ENCODE measurements around the gene PTPRK. TPM values are rescaled to one million over a fixed set of nuclear protein-coding genes. Genes with fewer than 3 reads are reported as not detected.

The PTPRK gene
- total and polyA plus RNA-seq, 4 experiments from 2014 or later: 0.47 to 1.5 (median 0.61) TPM; not detected in 1

GRCh38 chr6:128310451-128310850, 209.9 kb downstream of the PTPRK start:
- Histone ChIP-seq H3K27ac (ENCODE audit: low read depth, low read length) (no peak overlapping the region), H3K4me1 (ENCODE audit: insufficient read depth, low read length) (no peaks in the 10 kb centered on the region), H3K4me3 (ENCODE audit: low read length in 2 of 2) (no peak overlapping the region), H3K27me3 (ENCODE audit: insufficient read depth, low read length) (no peaks in the 10 kb centered on the region), H3K36me3 (ENCODE audit: insufficient read depth, low read length) (no peaks in the 10 kb centered on the region), H3K9me3 (ENCODE audit: control insufficient read depth in 1 of 2, low read length in 2 of 2) (no peaks in the 10 kb centered on the region)
- ChIA-PET CTCF (ENCODE audit: partially characterized antibody) (no interaction called here), POLR2A (ENCODE audit: partially characterized antibody) (no interaction called here)
- no peaks in the 10 kb centered on the region for H3K36me3 Mint-ChIP-seq
- no peaks in the 10 kb centered on the region for H3K4me1 Mint-ChIP-seq
- no peak overlapping the region for H3K4me3 Mint-ChIP-seq
- no peaks in the 10 kb centered on the region for H3K9me3 Mint-ChIP-seq
- no peak overlapping the region for H3K27ac Mint-ChIP-seq
- no peaks in the 10 kb centered on the region for H3K27me3 Mint-ChIP-seq
- intact Hi-C loops (cut with micrococcal nuclease): no loop called here
- no peak for DNase-seq

DNA sequence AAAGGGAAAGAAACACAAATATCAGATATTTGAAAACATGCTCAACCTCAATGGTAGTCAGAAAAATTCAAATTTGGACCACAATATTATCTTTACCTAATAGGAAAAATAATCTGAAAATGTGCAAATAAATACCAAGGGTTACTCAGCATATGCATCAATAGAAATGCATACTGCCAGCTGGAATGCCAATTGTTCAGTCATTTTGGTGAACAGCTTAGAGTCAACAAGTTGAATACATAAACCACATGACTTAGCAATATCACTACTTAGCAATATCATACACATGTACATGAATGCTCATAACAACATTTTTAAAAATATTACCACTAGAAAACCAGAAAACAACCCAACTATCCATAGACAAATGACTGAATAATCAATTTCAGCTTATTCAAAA, 212.7 kb downstream of the PTPRK start:
- Mint-ChIP-seq H3K36me3 (no peaks in the 10 kb centered on the region), H3K27me3 (no peaks in the 10 kb centered on the region), H3K27ac (no peak overlapping the region), H3K4me3 (no peak overlapping the region), H3K4me1 (no peaks in the 10 kb centered on the region), H3K9me3 (no peaks in the 10 kb centered on the region)
- CTCF ChIA-PET (ENCODE audit: partially characterized antibody): no interaction called here
- H3K27me3 ChIP-seq (ENCODE audit: insufficient read depth, low read length): no peaks in the 10 kb centered on the region
- H3K4me3 ChIP-seq (ENCODE audit: low read length in 2 of 2): no peak overlapping the region
- no peak for DNase-seq
- H3K4me1 ChIP-seq (ENCODE audit: insufficient read depth, low read length): no peaks in the 10 kb centered on the region
- no peaks in the 10 kb centered on the region for H3K36me3 ChIP-seq (ENCODE audit: insufficient read depth, low read length)
- no peak overlapping the region for H3K27ac ChIP-seq (ENCODE audit: low read depth, low read length)
- intact Hi-C loops (cut with micrococcal nuclease): no loop called here
- POLR2A ChIA-PET (ENCODE audit: partially characterized antibody): no interaction called here
- no peaks in the 10 kb centered on the region for H3K9me3 ChIP-seq (ENCODE audit: control insufficient read depth in 1 of 2, low read length in 2 of 2)

GRCh38 chr6:128305976-128306375, 214.4 kb downstream of the PTPRK start:
- Histone ChIP-seq H3K4me1 (ENCODE audit: insufficient read depth, low read length) (no peaks in the 10 kb centered on the region), H3K27ac (ENCODE audit: low read depth, low read length) (no peak overlapping the region), H3K27me3 (ENCODE audit: insufficient read depth, low read length) (no peaks in the 10 kb centered on the region), H3K36me3 (ENCODE audit: insufficient read depth, low read length) (no peaks in the 10 kb centered on the region), H3K9me3 (ENCODE audit: control insufficient read depth in 1 of 2, low read length in 2 of 2) (no peaks in the 10 kb centered on the region), H3K4me3 (ENCODE audit: low read length in 2 of 2) (no peak overlapping the region)
- no peak overlapping the region for H3K4me3 Mint-ChIP-seq
- no peak overlapping the region for H3K27ac Mint-ChIP-seq
- H3K9me3 Mint-ChIP-seq: no peaks in the 10 kb centered on the region
- no peak for DNase-seq
- CTCF ChIA-PET (ENCODE audit: partially characterized antibody): no interaction called here
- H3K27me3 Mint-ChIP-seq: no peaks in the 10 kb centered on the region
- intact Hi-C loops (cut with micrococcal nuclease): no loop called here
- H3K36me3 Mint-ChIP-seq: no peaks in the 10 kb centered on the region
- POLR2A ChIA-PET (ENCODE audit: partially characterized antibody): no interaction called here
- H3K4me1 Mint-ChIP-seq: no peaks in the 10 kb centered on the region

DNA sequence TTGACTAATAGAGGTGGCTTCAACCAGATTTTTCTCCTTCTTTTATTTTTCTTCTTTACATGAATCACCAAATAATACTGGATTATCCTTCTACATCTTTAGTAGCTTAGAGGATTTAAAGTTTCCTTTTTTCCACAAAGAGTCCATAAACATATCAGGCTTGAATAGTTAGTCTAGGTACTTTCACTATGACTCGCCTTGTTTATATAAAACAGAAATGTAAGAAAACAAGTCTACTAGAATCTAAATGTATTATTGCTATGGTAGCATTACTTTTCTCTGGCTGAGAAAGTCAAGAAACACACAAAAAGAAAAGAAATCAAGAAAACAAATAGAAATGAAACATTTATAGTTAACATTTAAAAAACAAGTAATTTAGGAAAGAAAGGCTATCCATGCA, 215.2 kb downstream of the PTPRK start:
- Histone ChIP-seq H3K4me1 (ENCODE audit: insufficient read depth, low read length) (no peaks in the 10 kb centered on the region), H3K9me3 (ENCODE audit: control insufficient read depth in 1 of 2, low read length in 2 of 2) (no peaks in the 10 kb centered on the region), H3K27me3 (ENCODE audit: insufficient read depth, low read length) (no peaks in the 10 kb centered on the region), H3K36me3 (ENCODE audit: insufficient read depth, low read length) (no peaks in the 10 kb centered on the region), H3K27ac (ENCODE audit: low read depth, low read length) (no peak overlapping the region), H3K4me3 (ENCODE audit: low read length in 2 of 2) (no peak overlapping the region)
- POLR2A ChIA-PET (ENCODE audit: partially characterized antibody): no interaction called here
- DNase-seq: no peak
- H3K4me3 Mint-ChIP-seq: no peak overlapping the region
- H3K27ac Mint-ChIP-seq: no peak overlapping the region
- no peaks in the 10 kb centered on the region for H3K27me3 Mint-ChIP-seq
- no peaks in the 10 kb centered on the region for H3K9me3 Mint-ChIP-seq
- CTCF ChIA-PET (ENCODE audit: partially characterized antibody): no interaction called here
- no peaks in the 10 kb centered on the region for H3K36me3 Mint-ChIP-seq
- H3K4me1 Mint-ChIP-seq: no peaks in the 10 kb centered on the region
- intact Hi-C loops (cut with micrococcal nuclease): no loop called here

- peaks cover 0 to 3% (median 0%) of the 10 kb centered on the region in 8 donors for H3K9me3 Mint-ChIP-seq
- Histone ChIP-seq H3K4me1 (ENCODE audit: insufficient read depth, low read length) (no peaks in the 10 kb centered on the region), H3K9me3 (ENCODE audit: control insufficient read depth in 1 of 2, low read length in 2 of 2) (no peaks in the 10 kb centered on the region), H3K4me3 (ENCODE audit: low read length in 2 of 2) (no peak overlapping the region), H3K27ac (ENCODE audit: low read depth, low read length) (no peak overlapping the region), H3K27me3 (ENCODE audit: insufficient read depth, low read length) (no peaks in the 10 kb centered on the region), H3K36me3 (ENCODE audit: insufficient read depth, low read length) (no peaks in the 10 kb centered on the region)
- intact Hi-C loops (cut with micrococcal nuclease): no loop called here
- no peak overlapping the region for H3K27ac Mint-ChIP-seq
- no peak overlapping the region for H3K4me3 Mint-ChIP-seq
- CTCF ChIA-PET (ENCODE audit: partially characterized antibody): no interaction called here
- H3K27me3 Mint-ChIP-seq: no peaks in the 10 kb centered on the region
- DNase-seq: no peak
- POLR2A ChIA-PET (ENCODE audit: partially characterized antibody): no interaction called here
- H3K4me1 Mint-ChIP-seq: no peaks in the 10 kb centered on the region
- H3K36me3 Mint-ChIP-seq: no peaks in the 10 kb centered on the region
Measured at GRCh38 chr6:128303870-128304269, 216.5 kb downstream of the PTPRK start.

DNA sequence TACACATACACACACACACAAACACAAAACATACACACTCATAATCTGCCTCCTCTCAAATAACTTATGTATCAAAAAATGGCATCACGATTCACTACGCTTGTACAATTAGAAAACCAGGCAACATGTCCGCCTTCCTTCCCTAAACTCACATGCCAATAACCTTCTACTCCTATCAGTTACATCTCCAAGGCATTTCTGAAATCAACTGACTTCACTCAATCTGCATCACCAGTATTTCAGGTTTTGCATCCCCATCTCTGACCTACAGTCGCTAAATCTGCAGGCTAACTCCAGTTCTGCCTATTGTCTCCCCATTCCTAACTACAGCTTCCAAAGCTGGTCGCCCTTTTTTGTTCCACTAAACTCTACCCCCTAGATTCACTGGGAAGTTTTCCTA, 217.5 kb downstream of the PTPRK start:
- no peak overlapping the region for H3K27ac Mint-ChIP-seq

DNA sequence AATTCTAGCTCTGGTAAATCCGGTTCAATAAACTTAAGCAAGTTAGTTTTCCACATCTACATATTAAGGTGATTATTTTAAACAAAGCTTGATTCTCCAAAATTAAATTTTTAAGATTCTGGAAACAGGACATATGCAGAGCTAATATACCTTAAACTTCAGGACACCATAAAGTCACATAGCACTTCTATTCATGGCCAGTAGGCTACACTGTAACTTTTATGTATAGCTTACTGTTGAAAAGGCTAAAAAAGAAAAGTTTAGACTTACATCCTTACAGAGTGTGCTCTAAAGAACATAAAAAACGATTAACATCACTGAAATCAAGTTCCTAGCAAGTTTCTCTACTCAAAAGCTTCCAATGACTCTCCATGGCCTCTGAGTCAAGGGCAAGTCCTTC, 224.7 kb downstream of the PTPRK start:
- intact Hi-C loops (cut with micrococcal nuclease): no loop called here
- Mint-ChIP-seq H3K27ac (no peak overlapping the region), H3K36me3 (peaks cover 0 to 4% of the 10 kb centered on the region in 2 donors), H3K27me3 (peaks cover 0 to 2% of the 10 kb centered on the region in 2 donors), H3K4me1 (no peaks in the 10 kb centered on the region), H3K4me3 (no peak overlapping the region), H3K9me3 (peaks cover 0 to 14% (median 4%) of the 10 kb centered on the region in 8 donors)
- Histone ChIP-seq H3K4me3 (ENCODE audit: low read length in 2 of 2) (no peak overlapping the region), H3K9me3 (ENCODE audit: control insufficient read depth in 1 of 2, low read length in 2 of 2) (no peaks in the 10 kb centered on the region), H3K27me3 (ENCODE audit: insufficient read depth, low read length) (no peaks in the 10 kb centered on the region), H3K27ac (ENCODE audit: low read depth, low read length) (no peak overlapping the region), H3K4me1 (ENCODE audit: insufficient read depth, low read length) (no peaks in the 10 kb centered on the region), H3K36me3 (ENCODE audit: insufficient read depth, low read length) (no peaks in the 10 kb centered on the region)
- ChIA-PET POLR2A (ENCODE audit: partially characterized antibody) (no interaction called here), CTCF (ENCODE audit: partially characterized antibody) (no interaction called here)
- DNase-seq: no peak

More for the DNA sequence above, 217.5 kb downstream of the PTPRK start:
- H3K27me3 ChIP-seq (ENCODE audit: insufficient read depth, low read length): no peaks in the 10 kb centered on the region
- Mint-ChIP-seq H3K4me1 (no peaks in the 10 kb centered on the region), H3K4me3 (no peak overlapping the region), H3K9me3 (peaks cover 0 to 4% (median 1%) of the 10 kb centered on the region in 8 donors), H3K27me3 (no peaks in the 10 kb centered on the region), H3K36me3 (no peaks in the 10 kb centered on the region)
- no peaks in the 10 kb centered on the region for H3K4me1 ChIP-seq (ENCODE audit: insufficient read depth, low read length)
- intact Hi-C loops (cut with micrococcal nuclease): no loop called here
- no peak for DNase-seq
- no peak overlapping the region for H3K27ac ChIP-seq (ENCODE audit: low read depth, low read length)
- ChIA-PET POLR2A (ENCODE audit: partially characterized antibody) (no interaction called here), CTCF (ENCODE audit: partially characterized antibody) (interaction anchor here (1.6 kb wide), 1 partner anchor 25 kb away, joined by 4 read pairs; no protein-coding TSS in a partner anchor)
- no peaks in the 10 kb centered on the region for H3K36me3 ChIP-seq (ENCODE audit: insufficient read depth, low read length)
- no peaks in the 10 kb centered on the region for H3K9me3 ChIP-seq (ENCODE audit: control insufficient read depth in 1 of 2, low read length in 2 of 2)
- no peak overlapping the region for H3K4me3 ChIP-seq (ENCODE audit: low read length in 2 of 2)

DNA sequence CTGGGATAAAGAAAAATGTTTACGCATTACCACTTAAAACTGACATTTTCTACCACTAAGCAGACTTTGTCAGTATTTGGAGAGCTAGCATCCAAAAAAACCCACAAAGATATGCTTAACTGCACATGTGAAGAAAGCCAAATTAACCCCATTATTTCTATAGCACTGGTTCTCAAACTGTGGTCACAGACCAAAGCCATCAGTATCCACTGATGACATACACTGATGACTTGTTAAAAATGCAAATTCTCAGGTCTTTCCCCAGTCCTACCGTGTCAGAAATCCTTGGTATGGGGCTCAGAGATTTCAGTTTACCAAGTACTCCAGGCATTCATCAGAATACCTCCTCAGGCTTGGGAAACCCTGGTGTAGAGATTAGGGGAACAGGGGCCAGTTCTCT, 230.2 kb downstream of the PTPRK start:
- peaks cover 0 to 1% of the 10 kb centered on the region in 2 donors for H3K27me3 Mint-ChIP-seq
- H3K27ac Mint-ChIP-seq: no peak overlapping the region
- intact Hi-C loops (cut with micrococcal nuclease): no loop called here
- no peak overlapping the region for H3K4me3 Mint-ChIP-seq
- no peaks in the 10 kb centered on the region for H3K36me3 Mint-ChIP-seq
- no peak overlapping the region for H3K27ac ChIP-seq (ENCODE audit: low read depth, low read length)
- DNase-seq: no peak
- H3K4me1 Mint-ChIP-seq: peaks cover 0 to 7% (median 4%) of the 10 kb centered on the region in 4 donors
- H3K9me3 Mint-ChIP-seq: peaks cover 0 to 4% (median 0%) of the 10 kb centered on the region in 8 donors
- H3K27me3 ChIP-seq (ENCODE audit: insufficient read depth, low read length): no peaks in the 10 kb centered on the region
- H3K4me1 ChIP-seq (ENCODE audit: insufficient read depth, low read length): no peaks in the 10 kb centered on the region
- H3K9me3 ChIP-seq (ENCODE audit: control insufficient read depth in 1 of 2, low read length in 2 of 2): no peaks in the 10 kb centered on the region
- H3K36me3 ChIP-seq (ENCODE audit: insufficient read depth, low read length): no peaks in the 10 kb centered on the region
- H3K4me3 ChIP-seq (ENCODE audit: low read length in 2 of 2): no peak overlapping the region
- CTCF ChIA-PET (ENCODE audit: partially characterized antibody): no interaction called here
- POLR2A ChIA-PET (ENCODE audit: partially characterized antibody): no interaction called here
